GM19463 (cell line): ENCODE measurements around the gene EIF4G3.
A peak's percentile ranks its signal among the peaks of the same experiment; 100 is the strongest.
"Not testable (repeated sequence)": the region's sequence is repeated elsewhere in the genome, so short reads cannot be mapped to it uniquely, and the experiment has no call there.

Source experiments
- ATAC-seq: cut with Tn5 transposase; IDR thresholded peaks from one replicate; pipeline ENCODE4 v1.9.1; 2021; ENCODE audit warnings: mild to moderate bottlenecking, moderate library complexity; ENCODE audit not compliant: unreplicated experiment

EIF4G3 gene

GRCh38 chr1:20962576-20963258, 214.0 kb downstream of the EIF4G3 start:
- ATAC-seq, result no peak

DNA sequence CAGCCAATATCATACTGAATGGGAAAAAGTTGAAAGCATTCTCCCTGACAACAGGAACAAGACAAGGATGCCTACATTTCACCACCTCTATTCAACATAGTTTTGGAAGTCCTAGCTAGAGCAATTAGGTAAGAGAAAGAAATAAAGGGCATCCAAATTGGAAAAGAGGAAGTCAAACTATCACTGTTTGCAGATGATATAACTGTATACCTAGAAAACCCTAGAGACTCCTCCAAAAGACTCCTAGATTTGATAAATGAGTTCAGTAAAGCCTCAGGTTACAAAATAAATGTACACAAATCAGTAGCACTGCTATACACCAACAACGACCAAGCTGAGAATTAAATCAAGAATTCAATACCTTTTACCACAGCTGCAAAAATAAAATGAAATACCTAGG, 218.3 kb downstream of the EIF4G3 start:
- ATAC-seq, result no peak

DNA sequence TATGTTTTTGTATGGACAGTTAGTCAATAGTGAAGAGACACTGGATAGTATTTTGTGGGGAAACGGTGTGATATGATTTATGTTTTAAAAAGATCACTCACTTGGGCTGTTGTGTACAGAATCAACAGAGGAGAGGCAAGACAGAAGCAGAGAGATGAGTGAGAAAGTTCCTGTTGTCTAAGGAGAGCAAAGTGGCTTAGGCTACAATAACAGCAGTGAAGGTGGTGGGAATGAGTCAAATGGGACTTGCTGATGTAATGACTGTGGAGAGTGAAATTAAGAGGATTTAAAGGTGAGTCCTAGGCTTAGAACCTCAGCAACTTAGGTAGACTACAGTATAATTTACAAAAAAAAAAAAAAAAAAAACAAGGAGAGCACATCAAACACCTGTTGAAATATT, 220.4 kb downstream of the EIF4G3 start:
- ATAC-seq, result no peak

DNA sequence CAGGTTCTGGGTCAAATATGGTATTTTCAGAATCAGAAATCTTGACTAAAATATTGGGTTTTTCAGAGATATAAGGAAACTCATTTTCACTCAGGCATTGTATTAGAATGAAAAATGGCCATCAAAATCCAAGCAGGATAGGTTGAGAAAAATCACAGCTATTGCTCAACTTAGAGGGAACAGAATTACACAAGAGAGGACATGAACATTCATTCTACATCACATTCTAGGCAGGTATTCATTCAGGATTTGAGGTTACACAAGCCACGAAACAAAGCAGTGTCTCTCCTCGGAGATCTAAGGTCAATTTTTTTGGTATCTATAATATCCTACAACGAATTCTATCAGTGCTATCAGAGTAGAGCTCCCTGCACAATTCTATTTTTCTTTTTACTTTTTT, 226.0 kb downstream of the EIF4G3 start:
- no peak for ATAC-seq

- no peak for ATAC-seq
Measured at GRCh38 chr1:20949871-20950590, 226.7 kb downstream of the EIF4G3 start.

- no peak for ATAC-seq
Measured at GRCh38 chr1:20948101-20948500, 228.6 kb downstream of the EIF4G3 start.

DNA sequence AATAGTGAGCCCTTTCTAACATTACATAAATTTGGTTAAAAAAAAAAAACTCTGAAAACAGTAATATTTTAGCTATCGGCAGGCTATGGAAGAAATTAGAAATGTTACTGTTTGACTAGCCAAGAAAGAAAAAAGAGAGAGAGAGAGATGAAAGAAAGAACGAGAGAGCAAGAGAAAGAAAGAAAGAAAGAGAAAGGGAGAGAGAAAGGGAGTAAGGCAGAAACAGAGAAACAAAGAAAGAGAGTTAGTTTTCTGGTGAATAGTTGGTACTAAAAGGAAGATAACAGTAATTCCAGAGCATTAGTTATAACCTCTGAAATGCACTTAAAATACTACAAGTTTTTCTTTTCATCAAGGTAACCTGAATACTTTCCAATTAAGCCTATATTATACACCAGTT, 229.3 kb downstream of the EIF4G3 start:
- no peak for ATAC-seq

GRCh38 chr1:20936621-20937020, 240.1 kb downstream of the EIF4G3 start:
- no peak for ATAC-seq

DNA sequence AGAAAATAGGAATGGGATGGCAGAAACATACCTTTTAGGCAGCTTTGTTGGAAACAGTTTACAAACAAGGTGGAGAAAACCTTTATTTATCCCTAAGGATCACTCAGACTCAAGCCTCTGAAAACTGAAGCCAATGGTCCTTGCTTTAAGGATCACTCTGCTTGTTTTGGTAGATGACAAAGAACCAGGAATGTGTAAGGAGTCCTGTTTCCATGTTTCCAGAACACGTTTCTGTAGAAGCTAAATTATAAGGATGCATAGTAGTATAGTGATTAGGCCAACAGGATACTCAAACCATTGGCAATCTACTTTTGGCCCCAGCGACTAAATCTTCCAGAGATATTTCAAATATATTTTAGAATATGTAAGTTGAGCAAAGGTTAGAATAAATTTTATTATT, 240.5 kb downstream of the EIF4G3 start:
- ATAC-seq, result no peak

- no peak for ATAC-seq
Measured at GRCh38 chr1:20935717-20936116, 241.0 kb downstream of the EIF4G3 start.

DNA sequence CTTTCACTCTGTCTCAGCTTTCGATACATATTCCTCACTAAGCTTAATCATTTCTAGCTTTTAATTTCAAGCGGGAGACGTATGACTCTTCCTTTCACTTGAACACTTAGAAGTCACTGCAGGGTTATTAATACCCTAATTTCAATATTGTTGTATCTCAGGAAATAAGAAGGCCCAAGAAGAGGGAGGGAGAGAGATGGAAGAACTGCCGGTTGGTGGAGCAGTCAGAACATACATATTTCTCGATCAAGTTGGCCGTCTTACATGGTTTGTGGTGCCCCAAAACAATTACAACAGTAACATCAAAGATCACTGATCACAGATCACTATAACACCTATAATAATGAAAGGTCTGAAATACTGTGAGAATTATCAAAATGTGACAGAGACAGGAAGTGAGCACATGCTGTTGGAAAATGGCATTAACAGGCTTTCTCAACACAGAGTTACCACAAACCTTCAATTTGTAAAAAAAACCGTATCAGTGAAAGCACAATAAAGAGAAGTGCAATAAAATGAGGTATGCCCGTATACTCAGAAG, 244.2 kb downstream of the EIF4G3 start:
- peak; percentile 56 for ATAC-seq

DNA sequence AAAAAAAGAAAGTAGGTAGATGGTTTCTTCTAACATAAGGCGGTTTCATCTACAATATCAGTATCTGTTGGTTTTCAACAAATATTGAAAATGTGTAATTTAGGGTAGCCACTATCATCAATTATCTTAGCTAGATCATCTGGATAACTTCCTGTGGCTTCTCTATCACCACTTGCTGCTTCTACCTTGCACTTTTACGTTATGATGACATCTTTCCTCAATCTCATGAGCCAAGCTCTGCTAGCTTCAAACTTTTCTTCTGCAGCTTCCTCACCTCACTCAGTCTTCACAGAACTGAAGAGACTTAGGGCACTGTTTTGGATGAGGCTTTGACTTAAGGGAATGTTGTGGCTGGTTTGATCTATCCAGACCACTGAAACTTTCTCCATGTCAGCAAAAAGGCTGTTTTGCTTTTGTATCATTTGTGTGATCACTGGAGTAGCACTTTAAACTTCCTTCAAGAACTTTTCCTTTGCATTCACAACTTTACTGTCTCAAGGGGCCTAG, 244.7 kb downstream of the EIF4G3 start:
- ATAC-seq, result no peak

- no peak for ATAC-seq
Measured at GRCh38 chr1:20930427-20930826, 246.3 kb downstream of the EIF4G3 start.

DNA sequence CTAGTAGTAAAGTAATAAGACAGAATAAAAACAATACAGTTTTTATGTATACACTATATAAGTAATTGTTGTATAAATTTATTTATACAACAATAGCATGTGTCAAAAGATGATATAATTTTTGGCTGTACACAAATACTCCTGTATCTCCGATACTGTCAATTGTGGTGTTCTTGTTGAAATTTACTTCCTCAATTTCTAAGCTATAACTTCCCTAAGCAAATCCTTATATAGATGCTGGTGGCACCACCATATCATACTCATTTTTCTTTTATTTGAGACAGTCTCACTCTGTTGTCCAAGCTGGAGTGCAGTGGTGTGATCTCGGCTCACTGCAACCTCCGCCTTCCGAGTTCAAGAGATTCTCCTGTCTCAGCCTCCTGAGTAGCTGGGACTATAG, 248.6 kb downstream of the EIF4G3 start:
- ATAC-seq, result no peak

GRCh38 chr1:20921285-20921684, 255.4 kb downstream of the EIF4G3 start:
- no peak for ATAC-seq

- ATAC-seq, result no peak
Measured at GRCh38 chr1:20913242-20913641, 263.5 kb downstream of the EIF4G3 start.

DNA sequence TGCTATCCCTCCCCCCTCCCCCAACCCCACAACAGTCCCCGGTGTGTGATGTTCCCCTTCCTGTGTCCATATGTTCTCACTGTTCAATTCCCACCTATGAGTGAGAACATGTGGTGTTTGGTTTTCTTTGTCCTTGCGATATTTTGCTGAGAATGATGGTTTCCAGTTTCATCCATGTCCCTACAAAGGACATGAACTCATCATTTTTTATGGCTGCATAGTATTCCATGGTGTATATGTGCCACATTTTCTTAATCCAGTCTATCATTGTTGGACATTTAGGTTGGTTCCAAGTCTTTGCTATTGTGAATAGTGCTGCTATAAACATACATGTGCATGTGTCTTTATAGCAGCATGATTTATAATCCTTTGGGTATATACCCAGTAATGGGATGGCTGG, 269.2 kb downstream of the EIF4G3 start:
- not testable (repeated sequence) for ATAC-seq

- ATAC-seq, result no peak
Measured at GRCh38 chr1:20903437-20903836, 273.3 kb downstream of the EIF4G3 start.

DNA sequence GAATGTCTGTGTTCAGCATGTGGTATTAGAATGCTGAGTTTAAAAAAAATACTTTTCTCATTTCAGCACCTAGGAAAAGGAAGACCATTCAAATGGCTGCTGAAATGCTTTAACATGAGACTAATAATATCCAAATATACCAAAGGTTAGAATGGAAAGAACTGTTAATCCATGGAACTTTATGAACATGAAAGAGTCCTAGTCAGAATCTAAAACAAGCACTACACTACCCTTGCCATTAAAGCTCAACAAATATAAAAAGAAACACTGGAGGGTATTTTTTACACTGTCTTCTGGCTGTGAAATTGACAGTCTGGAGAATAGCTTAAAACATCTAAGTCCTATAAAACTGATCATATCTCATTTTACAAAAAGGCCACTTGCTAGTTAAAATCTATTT, 276.6 kb downstream of the EIF4G3 start:
- ATAC-seq, result no peak

- no peak for ATAC-seq
Measured at GRCh38 chr1:20899154-20899972, 277.3 kb downstream of the EIF4G3 start.

GRCh38 chr1:20896826-20897225, 279.9 kb downstream of the EIF4G3 start:
- no peak for ATAC-seq
